Activated CD8-positive, alpha-beta T cell treated with anti-CD3 and anti-CD28 coated beads for 36 hours (primary cell): ENCODE measurements around the gene HOXA1. TPM values are rescaled to one million over a fixed set of nuclear protein-coding genes. Genes with fewer than 3 reads are reported as not detected.

Source experiments
- ATAC-seq: fragments of 200-7000 bp; cut with Tn5 transposase; one replicate; pipeline ENCODE4 v1.10.0; 2021; ENCODE audit warnings: mild to moderate bottlenecking, moderate library complexity
- CTCF ChIA-PET: fragments of 350-600 bp; sonication (Branson Sonifier 250); formaldehyde crosslinking; loops from one replicate; lab custom pipeline; 2021; ENCODE audit warnings: antibody characterized with exemption; lab: Charles Lee
- POLR2A ChIA-PET: fragments of 350-600 bp; sonication (Branson Sonifier 250); formaldehyde crosslinking; loops from one replicate; lab custom pipeline; 2021; ENCODE audit warnings: antibody characterized with exemption; lab: Charles Lee
- DNase-seq: peaks from one replicate; pipeline ENCODE4 v3.0.0-alpha.2; 2020
- H3K27ac Mint-ChIP-seq: one replicate; pipeline ENCODE4 v1.8.0; 2021; ENCODE audit warnings: mild to moderate bottlenecking, mixed read lengths
- H3K27me3 Mint-ChIP-seq: one replicate; pipeline ENCODE4 v1.8.0; 2021; ENCODE audit warnings: mixed read lengths
- H3K36me3 Mint-ChIP-seq: one replicate; pipeline ENCODE4 v1.8.0; 2021; ENCODE audit warnings: low read depth, mixed read lengths
- H3K4me1 Mint-ChIP-seq: one replicate; pipeline ENCODE4 v1.8.0; 2021; ENCODE audit warnings: low read depth, mixed read lengths
- H3K4me3 Mint-ChIP-seq: one replicate; pipeline ENCODE4 v1.8.0; 2021; ENCODE audit warnings: mild to moderate bottlenecking, moderate library complexity, mixed read lengths
- H3K9me3 Mint-ChIP-seq: one replicate; pipeline ENCODE4 v1.8.0; 2021; ENCODE audit warnings: mixed read lengths
- intact Hi-C: fragments of 100-400 bp; cut with micrococcal nuclease; formaldehyde crosslinking; loops from one replicate; pipeline ENCODE4 v1.10.0; 2022
- total RNA-seq, 2 experiments: library from RNA; stranded (reverse); gene quantifications; one replicate each; pipeline ENCODE4 v1.2.3, GENCODE V29; 2021
- TF ChIP-seq, protein P1 (sequence below): fragments of 200-600 bp; IDR thresholded peaks from one replicate; pipeline ENCODE4 v1.8.0; 2022; ENCODE audit warnings: antibody characterized with exemption, mild to moderate bottlenecking

Gene HOXA1
- total RNA-seq, 2 experiments from 2014 or later = 0.25 TPM

GRCh38 chr7:27116962-27117886 lies 21.4 kb upstream of the HOXA1 start:
- DNase-seq = no peak
- Mint-ChIP-seq H3K36me3 (no peaks in the 10 kb centered on the region), H3K27ac (no peak overlapping the region), H3K9me3 (no peaks in the 10 kb centered on the region), H3K27me3 (no peaks in the 10 kb centered on the region), H3K4me1 (no peaks in the 10 kb centered on the region), H3K4me3 (no peak overlapping the region)
- ChIA-PET CTCF (interaction anchor here (0.8 kb wide), 1 partner anchor 44 kb away, joined by 3 read pairs; no protein-coding TSS in a partner anchor), POLR2A (no interaction called here)
- intact Hi-C loops = no loop called here
- no peak for ATAC-seq
- TF ChIP-seq, protein P1, sequence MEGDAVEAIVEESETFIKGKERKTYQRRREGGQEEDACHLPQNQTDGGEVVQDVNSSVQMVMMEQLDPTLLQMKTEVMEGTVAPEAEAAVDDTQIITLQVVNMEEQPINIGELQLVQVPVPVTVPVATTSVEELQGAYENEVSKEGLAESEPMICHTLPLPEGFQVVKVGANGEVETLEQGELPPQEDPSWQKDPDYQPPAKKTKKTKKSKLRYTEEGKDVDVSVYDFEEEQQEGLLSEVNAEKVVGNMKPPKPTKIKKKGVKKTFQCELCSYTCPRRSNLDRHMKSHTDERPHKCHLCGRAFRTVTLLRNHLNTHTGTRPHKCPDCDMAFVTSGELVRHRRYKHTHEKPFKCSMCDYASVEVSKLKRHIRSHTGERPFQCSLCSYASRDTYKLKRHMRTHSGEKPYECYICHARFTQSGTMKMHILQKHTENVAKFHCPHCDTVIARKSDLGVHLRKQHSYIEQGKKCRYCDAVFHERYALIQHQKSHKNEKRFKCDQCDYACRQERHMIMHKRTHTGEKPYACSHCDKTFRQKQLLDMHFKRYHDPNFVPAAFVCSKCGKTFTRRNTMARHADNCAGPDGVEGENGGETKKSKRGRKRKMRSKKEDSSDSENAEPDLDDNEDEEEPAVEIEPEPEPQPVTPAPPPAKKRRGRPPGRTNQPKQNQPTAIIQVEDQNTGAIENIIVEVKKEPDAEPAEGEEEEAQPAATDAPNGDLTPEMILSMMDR = no peak

DNA sequence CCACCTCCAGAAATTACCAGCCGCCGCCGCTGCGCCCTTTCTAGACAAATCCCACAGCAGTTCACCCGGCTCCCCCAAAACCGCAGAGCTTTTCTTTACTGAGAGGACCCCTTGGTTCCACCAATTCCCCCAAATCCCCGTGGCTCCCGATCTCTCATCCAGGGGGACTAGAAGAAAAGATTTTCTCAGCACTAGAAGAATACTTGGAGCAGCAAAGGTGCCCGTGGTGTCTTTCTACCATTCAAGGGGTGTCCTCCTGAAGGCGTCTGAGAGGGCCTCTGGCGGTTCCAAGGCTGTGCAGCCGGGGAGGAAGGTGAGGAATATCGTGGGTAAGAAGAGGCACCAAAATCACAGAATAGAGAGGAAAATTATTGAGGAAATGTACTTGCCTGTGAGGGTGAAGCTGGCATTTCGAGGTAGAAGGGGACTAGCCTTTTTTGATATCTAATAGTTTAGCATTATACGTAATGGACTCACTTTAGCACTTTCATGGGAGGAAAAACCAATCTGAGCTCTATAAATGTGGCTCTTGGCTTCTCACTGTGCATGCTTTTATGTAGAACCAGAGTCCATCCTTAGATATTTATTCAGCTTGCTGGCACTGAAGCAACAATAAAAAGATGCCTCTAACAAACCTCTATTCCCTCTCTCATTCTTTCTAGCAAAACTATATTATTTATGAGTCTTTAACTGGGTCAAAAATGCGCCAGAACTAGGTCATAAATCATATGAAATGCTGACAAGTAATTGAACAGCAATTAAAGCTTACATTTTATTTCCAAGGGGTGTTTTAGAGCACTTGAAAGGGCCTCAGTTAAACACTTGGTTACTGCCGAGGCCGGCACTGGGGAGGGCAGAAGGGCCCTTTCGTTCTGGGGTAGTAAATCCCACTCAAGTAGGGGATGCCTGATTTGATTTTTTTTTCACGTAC lies 20.5 kb upstream of the HOXA1 start:
- ChIA-PET CTCF (no interaction called here), POLR2A (no interaction called here)
- no peaks in the 10 kb centered on the region for H3K27me3 Mint-ChIP-seq
- H3K4me1 Mint-ChIP-seq = no peaks in the 10 kb centered on the region
- DNase-seq (no peak), ATAC-seq (no peak)
- no peaks in the 10 kb centered on the region for H3K36me3 Mint-ChIP-seq
- no peaks in the 10 kb centered on the region for H3K9me3 Mint-ChIP-seq
- H3K27ac Mint-ChIP-seq = no peak overlapping the region
- TF ChIP-seq, protein P1 = no peak
- intact Hi-C loops = no loop called here
- H3K4me3 Mint-ChIP-seq = no peak overlapping the region

GRCh38 chr7:27115221-27116026 lies 19.6 kb upstream of the HOXA1 start:
- TF ChIP-seq, protein P1 = no peak
- H3K9me3 Mint-ChIP-seq = no peaks in the 10 kb centered on the region
- no peak for DNase-seq
- intact Hi-C loops = no loop called here
- ATAC-seq = no peak
- no peaks in the 10 kb centered on the region for H3K36me3 Mint-ChIP-seq
- H3K4me1 Mint-ChIP-seq = no peaks in the 10 kb centered on the region
- H3K27ac Mint-ChIP-seq = no peak overlapping the region
- POLR2A ChIA-PET = interaction anchor here (0.6 kb wide), 1 partner anchor 210 kb away, joined by 3 read pairs; no protein-coding TSS in a partner anchor
- CTCF ChIA-PET = no interaction called here
- no peaks in the 10 kb centered on the region for H3K27me3 Mint-ChIP-seq
- H3K4me3 Mint-ChIP-seq = no peak overlapping the region

DNA sequence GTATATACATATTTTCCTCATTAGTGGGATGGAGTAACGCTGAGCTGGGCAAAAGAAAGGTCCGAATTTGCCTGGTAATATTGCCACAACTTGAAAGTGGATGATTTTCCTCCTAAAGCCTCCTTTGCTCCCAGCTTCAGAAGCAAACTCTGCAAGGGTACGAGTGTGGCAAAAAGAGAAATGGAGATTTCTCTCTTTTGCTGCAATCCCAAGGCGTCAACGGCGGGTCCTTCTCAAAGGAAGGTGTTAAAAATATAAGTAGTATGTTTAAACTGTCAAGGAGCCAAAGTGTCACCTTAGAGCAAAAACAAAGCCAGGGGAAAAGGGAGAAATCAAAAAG lies 19.1 kb upstream of the HOXA1 start:
- no peaks in the 10 kb centered on the region for H3K27me3 Mint-ChIP-seq
- no peaks in the 10 kb centered on the region for H3K4me1 Mint-ChIP-seq
- no peaks in the 10 kb centered on the region for H3K36me3 Mint-ChIP-seq
- ChIA-PET CTCF (no interaction called here), POLR2A (no interaction called here)
- TF ChIP-seq, protein P1 = no peak
- DNase-seq (no peak), ATAC-seq (no peak)
- H3K9me3 Mint-ChIP-seq = no peaks in the 10 kb centered on the region
- intact Hi-C loops = no loop called here
- no peak overlapping the region for H3K27ac Mint-ChIP-seq
- H3K4me3 Mint-ChIP-seq = no peak overlapping the region
